Measurements from ENCODE around the gene RO60. TPM values are rescaled to one million over a fixed set of nuclear protein-coding genes. Genes with fewer than 3 reads are reported as not detected.

The RO60 gene
- total and polyA plus RNA-seq, 2 of the 13 experiments (the other 11 are each of a cell fraction or from before 2014, with no cell fraction given) = 20.3 to 53.7 TPM

- TF ChIP-seq MXI1 (IDR thresholded peaks at IDR 0.05; ENCODE audit: borderline replicate concordance, low read depth, low read length) = peak; percentile 79; the same call in 1 of the 3 replicates
- no peak for TF ChIP-seq ATAD3A (CRISPR knock-in tag; IDR thresholded peaks at IDR 0.05)
- no peak for TF ChIP-seq USF2 (IDR thresholded peaks at IDR 0.05; ENCODE audit: low read depth, low read length)
- TF ChIP-seq USF2 (CRISPR knock-in tag; IDR thresholded peaks at IDR 0.05; ENCODE audit: borderline replicate concordance) = no peak; the same call in 1 of the 2 replicates
- peak; percentile 73; the same call in 1 of the 2 replicates for TF ChIP-seq SMAD1 (CRISPR knock-in tag; IDR thresholded peaks at IDR 0.05; ENCODE audit: borderline replicate concordance, low read depth)
- no peak; the same call in 1 of the 2 replicates for TF ChIP-seq NCOA2 (CRISPR knock-in tag; IDR thresholded peaks at IDR 0.05)
- no peak for TF ChIP-seq ZNF782 (CRISPR knock-in tag; IDR thresholded peaks at IDR 0.05; ENCODE audit: borderline replicate concordance)
- TF ChIP-seq UBTF (CRISPR knock-in tag; IDR thresholded peaks at IDR 0.05) = peak; percentile 89; the same call in 1 of the 2 replicates
- no peak for TF ChIP-seq RBAK (CRISPR knock-in tag; IDR thresholded peaks at IDR 0.05)
- TF ChIP-seq HNRNPH1 (optimal IDR thresholded peaks at IDR 0.05; ENCODE audit: low read depth, low read length) = no peak
- TF ChIP-seq ZNF83 (CRISPR knock-in tag; IDR thresholded peaks at IDR 0.05; ENCODE audit: borderline replicate concordance) = no peak
- TF ChIP-seq SOX5 (CRISPR knock-in tag; IDR thresholded peaks at IDR 0.05; ENCODE audit: borderline replicate concordance) = peak; percentile 33; the same call in 1 of the 2 replicates
- no peak for TF ChIP-seq DDIT3 (CRISPR knock-in tag; IDR thresholded peaks at IDR 0.05)
- TF ChIP-seq NCOA1 (CRISPR knock-in tag; IDR thresholded peaks at IDR 0.05) = no peak
- TF ChIP-seq ZNF609 (CRISPR knock-in tag; IDR thresholded peaks at IDR 0.05; ENCODE audit: borderline replicate concordance) = no peak
- peak; percentile 59 for TF ChIP-seq KAT8 (CRISPR knock-in tag; IDR thresholded peaks at IDR 0.05)
- TF ChIP-seq KLF13 (CRISPR knock-in tag; IDR thresholded peaks at IDR 0.05) = no peak
- peak; percentile 84 for TF ChIP-seq SP5 (CRISPR knock-in tag; IDR thresholded peaks at IDR 0.05; ENCODE audit: borderline replicate concordance, low read depth)
- no peak for TF ChIP-seq ZFP41 (CRISPR knock-in tag; IDR thresholded peaks at IDR 0.05; ENCODE audit: borderline replicate concordance)
- TF ChIP-seq ELF4 (CRISPR knock-in tag; IDR thresholded peaks at IDR 0.05; ENCODE audit: borderline replicate concordance) = no peak
Measured at GRCh38 chr1:193104907-193105820, 45.8 kb downstream of the RO60 start, which contains the start of gene GLRX2 (continued).

Data from HepG2 (cell line).